Left lung (tissue), 10 donors: ENCODE data around the gene KRTAP4-9. TPM values are rescaled to one million over a fixed set of nuclear protein-coding genes. Genes with fewer than 3 reads are reported as not detected.
"Not testable (repeated sequence)": the region's sequence is repeated elsewhere in the genome, so short reads cannot be mapped to it uniquely, and the experiment has no call there.

Source experiments
- ATAC-seq: fragments of 200-7000 bp; cut with Tn5 transposase; one replicate; pipeline ENCODE4 v1.9.1; 2020; ENCODE audit warnings: moderate library complexity
- DNase-seq, 4 donors: peaks; one replicate each; pipeline ENCODE4 v3.0.0-alpha.2; 2013 to 2020
- H3K27ac ChIP-seq, 2 donors: fragments of 200-600 bp; sonication (generic) in 1 of 2; one replicate each; pipeline versions ENCODE4 v1.5.0 to v1.8.0; 2020 to 2021
- H3K27me3 ChIP-seq, 2 donors: fragments of 200-600 bp; sonication (generic) in 1 of 2; one replicate each; pipeline versions ENCODE4 v1.5.0 to v1.8.0; 2020 to 2021
- H3K36me3 ChIP-seq, 2 donors: fragments of 200-600 bp; sonication (generic) in 1 of 2; one replicate each; pipeline versions ENCODE4 v1.5.0 to v1.8.0; 2020 to 2021
- H3K4me1 ChIP-seq, 2 donors: fragments of 200-600 bp; one replicate each; pipeline ENCODE4 v1.8.0; 2021
- H3K4me3 ChIP-seq, 2 donors: fragments of 200-600 bp; sonication (generic) in 1 of 2; one replicate each; pipeline versions ENCODE4 v1.5.0 to v1.8.0; 2020 to 2021; ENCODE audit warnings: mild to moderate bottlenecking in 1 of 2
- H3K9me3 ChIP-seq, 2 donors: fragments of 200-600 bp; sonication (generic) in 1 of 2; one replicate each; pipeline versions ENCODE4 v1.5.0 to v1.8.0; 2020 to 2021
- CTCF ChIP-seq, 2 donors: fragments of 200-600 bp; sonication (generic) in 1 of 2; IDR thresholded peaks; one replicate each; pipeline versions ENCODE4 v1.5.0 to v1.8.0; 2021; ENCODE audit warnings: antibody characterized with exemption in 2 of 2
- intact Hi-C, 2 donors: fragments of 100-400 bp; cut with DNase I; formaldehyde crosslinking; loops; one replicate each; pipeline versions ENCODE4 v1.11.2 to v1.14.2; 2022
- polyA plus RNA-seq, 6 donors: library from polyadenylated mRNA; unstranded; fragments of 120-200 nt; gene quantifications; one replicate each; pipeline ENCODE4 v1.2.1, GENCODE V29; 2013; ENCODE audit not compliant: insufficient read length in 6 of 6
- total RNA-seq, 2 donors: library from RNA; stranded (reverse); fragmentation: NEBNext Ultra II Directional; extraction: Animal tissue kit (Norgen Biotek cat#: 25700); gene quantifications; one replicate each; pipeline ENCODE4 v1.2.1, GENCODE V29; 2021
- donor health status: DM: no; HTN: yes; CAD: no.
- donor health status: DM: no; HTN: no; CAD: no.

The KRTAP4-9 gene
- total and polyA plus RNA-seq, 8 donors: not detected

GRCh38 chr17:41103896-41104295 is 1.3 kb upstream of the KRTAP4-9 start:
- no peak overlapping the region for H3K27ac ChIP-seq
- H3K4me1 ChIP-seq: no peaks in the 10 kb centered on the region
- TF ChIP-seq CTCF (IDR thresholded peaks at IDR 0.05): no peak
- intact Hi-C loops: no loop called here
- H3K27me3 ChIP-seq: no peaks in the 10 kb centered on the region
- no peaks in the 10 kb centered on the region for H3K36me3 ChIP-seq
- DNase-seq (no peak), ATAC-seq (no peak)
- no peaks in the 10 kb centered on the region for H3K9me3 ChIP-seq
- no peak overlapping the region for H3K4me3 ChIP-seq

GRCh38 chr17:41104386-41105038 is 677 bp upstream of the KRTAP4-9 start:
- intact Hi-C loops, H3K4me3 ChIP-seq, H3K27me3 ChIP-seq, H3K27ac ChIP-seq, DNase-seq, H3K9me3 ChIP-seq, H3K36me3 ChIP-seq, H3K4me1 ChIP-seq: not testable (repeated sequence)
- peak; percentile 71 for ATAC-seq

GRCh38 chr17:41107941-41108450 is 2.8 kb downstream of the KRTAP4-9 start:
- no peaks in the 10 kb centered on the region for H3K9me3 ChIP-seq
- H3K27me3 ChIP-seq: no peaks in the 10 kb centered on the region
- H3K36me3 ChIP-seq: no peaks in the 10 kb centered on the region
- intact Hi-C loops: no loop called here
- no peak for TF ChIP-seq CTCF (IDR thresholded peaks at IDR 0.05)
- no peaks in the 10 kb centered on the region for H3K4me1 ChIP-seq
- ATAC-seq: no peak
- no peak for DNase-seq
- H3K27ac ChIP-seq: no peak overlapping the region
- H3K4me3 ChIP-seq: no peak overlapping the region

GRCh38 chr17:41108728-41109386 is 3.7 kb downstream of the KRTAP4-9 start:
- ATAC-seq, H3K27ac ChIP-seq, H3K9me3 ChIP-seq, H3K4me1 ChIP-seq, H3K27me3 ChIP-seq, H3K36me3 ChIP-seq, intact Hi-C loops, H3K4me3 ChIP-seq, DNase-seq: not testable (repeated sequence)

- no peak for DNase-seq
- TF ChIP-seq CTCF (IDR thresholded peaks at IDR 0.05): no peak
- no peak overlapping the region for H3K4me3 ChIP-seq
- ATAC-seq: no peak
- H3K27ac ChIP-seq: no peak overlapping the region
- intact Hi-C loops: no loop called here
- no peaks in the 10 kb centered on the region for H3K9me3 ChIP-seq
- peaks cover 0 to 7% of the 10 kb centered on the region in 2 donors for H3K27me3 ChIP-seq
- H3K4me1 ChIP-seq: no peaks in the 10 kb centered on the region
- H3K36me3 ChIP-seq: no peaks in the 10 kb centered on the region
Measured at GRCh38 chr17:41111151-41111885, 6.1 kb downstream of the KRTAP4-9 start.

GRCh38 chr17:41116297-41116696 is 11.1 kb downstream of the KRTAP4-9 start:
- ATAC-seq: no peak
- DNase-seq: no peak
- H3K9me3 ChIP-seq: no peaks in the 10 kb centered on the region

GRCh38 chr17:41117846-41118386 is 12.7 kb downstream of the KRTAP4-9 start, which contains the start of gene KRTAP4-11:
Gene KRTAP4-11, minus strand, starts transcription at chr17:41118373. Its CDS starts 58 bp downstream, at chr17:41118315.
- H3K36me3 ChIP-seq, H3K4me1 ChIP-seq, ATAC-seq, H3K9me3 ChIP-seq, H3K27me3 ChIP-seq, H3K4me3 ChIP-seq, H3K27ac ChIP-seq, intact Hi-C loops, DNase-seq: not testable (repeated sequence)

More at GRCh38 chr17:41116297-41116696, 11.1 kb downstream of the KRTAP4-9 start:
- Histone ChIP-seq H3K27ac (no peak overlapping the region), H3K36me3 (no peaks in the 10 kb centered on the region), H3K4me3 (no peak overlapping the region), H3K27me3 (peaks cover 0 to 7% of the 10 kb centered on the region in 2 donors), H3K4me1 (no peaks in the 10 kb centered on the region)
- no peak for TF ChIP-seq CTCF (IDR thresholded peaks at IDR 0.05)
- intact Hi-C loops: no loop called here
